ENCODE results near the gene CIDEB. TPM values are rescaled to one million over a fixed set of nuclear protein-coding genes. Genes with fewer than 3 reads are reported as not detected.

Gene CIDEB
- polyA plus RNA-seq, 1 donor from 2014 or later, result not detected

- Histone ChIP-seq H3K4me2 (ENCODE audit: low read length) (no peak overlapping the region), H3K36me3 (ENCODE audit: insufficient read depth, low read length) (no peaks in the 10 kb centered on the region), H3K27ac (ENCODE audit: low read length) (no peak overlapping the region), H4K20me1 (ENCODE audit: insufficient read depth) (no peaks in the 10 kb centered on the region), H3K9me3 (ENCODE audit: low read length) (no peaks in the 10 kb centered on the region), H2AFZ (ENCODE audit: low read depth, low read length) (no peak overlapping the region), H3K9me2 (ENCODE audit: insufficient read depth, low read length) (no peaks in the 10 kb centered on the region), H3K79me2 (replicated peaks; ENCODE audit: insufficient read depth, low read length) (no peaks in the 10 kb centered on the region), H3F3A (ENCODE audit: insufficient read depth, low read length, poor library complexity, severe bottlenecking) (no peaks in the 10 kb centered on the region), H3K9ac (ENCODE audit: low read length) (no peak overlapping the region), H3K4me3 (ENCODE audit: low read length) (no peak overlapping the region), H3K27me3 (ENCODE audit: insufficient read depth, low read depth, low read length) (peaks cover under 1% of the 10 kb centered on the region)
- no peak for TF ChIP-seq MXI1 (conservative IDR thresholded peaks at IDR 0.05; ENCODE audit: poor library complexity, severe bottlenecking)
- TF ChIP-seq POLR2AphosphoS5 (IDR thresholded peaks at IDR 0.05), result no peak
- TF ChIP-seq EZH2 (IDR thresholded peaks at IDR 0.05; ENCODE audit: borderline replicate concordance, insufficient read depth, low read length, poor library complexity, severe bottlenecking), result no peak
- no peak for TF ChIP-seq RAD21 (conservative IDR thresholded peaks at IDR 0.05)
- TF ChIP-seq SMC3 (conservative IDR thresholded peaks at IDR 0.05; ENCODE audit: poor library complexity), result no peak
- TF ChIP-seq REST (IDR thresholded peaks at IDR 0.05; ENCODE audit: borderline replicate concordance), result no peak
- TF ChIP-seq TAF1 (IDR thresholded peaks at IDR 0.05; ENCODE audit: low read depth), result no peak
- no peak for TF ChIP-seq EP300 (conservative IDR thresholded peaks at IDR 0.05; ENCODE audit: poor library complexity, severe bottlenecking)
- TF ChIP-seq CTCF (IDR thresholded peaks at IDR 0.05; ENCODE audit: poor library complexity, severe bottlenecking), result no peak
These were observed 6.1 kb upstream of the CIDEB start for GRCh38 chr14:24313913-24314312.

- Histone ChIP-seq H2AFZ (ENCODE audit: low read depth, low read length) (no peak overlapping the region), H3K4me3 (ENCODE audit: low read length) (no peak overlapping the region), H3K27ac (ENCODE audit: low read length) (no peak overlapping the region), H4K20me1 (ENCODE audit: insufficient read depth) (no peaks in the 10 kb centered on the region), H3K9me3 (ENCODE audit: low read length) (no peaks in the 10 kb centered on the region), H3K9ac (ENCODE audit: low read length) (no peak overlapping the region), H3K4me2 (ENCODE audit: low read length) (no peak overlapping the region), H3K9me2 (ENCODE audit: insufficient read depth, low read length) (no peaks in the 10 kb centered on the region), H3K79me2 (replicated peaks; ENCODE audit: insufficient read depth, low read length) (no peaks in the 10 kb centered on the region), H3K36me3 (ENCODE audit: insufficient read depth, low read length) (no peaks in the 10 kb centered on the region), H3F3A (ENCODE audit: insufficient read depth, low read length, poor library complexity, severe bottlenecking) (no peaks in the 10 kb centered on the region), H3K27me3 (ENCODE audit: insufficient read depth, low read depth, low read length) (no peaks in the 10 kb centered on the region)
- TF ChIP-seq EP300 (conservative IDR thresholded peaks at IDR 0.05; ENCODE audit: poor library complexity, severe bottlenecking), result no peak
- TF ChIP-seq REST (IDR thresholded peaks at IDR 0.05; ENCODE audit: borderline replicate concordance), result no peak
- TF ChIP-seq POLR2AphosphoS5 (IDR thresholded peaks at IDR 0.05), result no peak
These were observed 5.1 kb upstream of the CIDEB start for GRCh38 chr14:24312736-24313507.

Data from neural cell (in vitro differentiated cells).